Fibroblast of mammary gland (primary cell): Measurements from ENCODE around the gene GORAB.

Experiments
- DNase-seq: peaks from one replicate; pipeline ENCODE4 v3.0.0-alpha.2; 2010; ENCODE audit warnings: low read depth
- H3K4me3 ChIP-seq: 2 replicates; pipeline ENCODE4 v1.5.1; 2011; ENCODE audit warnings: low read depth, mild to moderate bottlenecking, low read length, moderate library complexity; ENCODE audit not compliant: control insufficient read depth
- TF ChIP-seq, protein P1 (sequence below): conservative IDR thresholded peaks from 2 replicates; pipeline ENCODE4 v1.5.1; 2011; ENCODE audit warnings: low read depth, low read length, inconsistent platforms; ENCODE audit not compliant: control insufficient read depth, insufficient read depth

Gene GORAB

DNA sequence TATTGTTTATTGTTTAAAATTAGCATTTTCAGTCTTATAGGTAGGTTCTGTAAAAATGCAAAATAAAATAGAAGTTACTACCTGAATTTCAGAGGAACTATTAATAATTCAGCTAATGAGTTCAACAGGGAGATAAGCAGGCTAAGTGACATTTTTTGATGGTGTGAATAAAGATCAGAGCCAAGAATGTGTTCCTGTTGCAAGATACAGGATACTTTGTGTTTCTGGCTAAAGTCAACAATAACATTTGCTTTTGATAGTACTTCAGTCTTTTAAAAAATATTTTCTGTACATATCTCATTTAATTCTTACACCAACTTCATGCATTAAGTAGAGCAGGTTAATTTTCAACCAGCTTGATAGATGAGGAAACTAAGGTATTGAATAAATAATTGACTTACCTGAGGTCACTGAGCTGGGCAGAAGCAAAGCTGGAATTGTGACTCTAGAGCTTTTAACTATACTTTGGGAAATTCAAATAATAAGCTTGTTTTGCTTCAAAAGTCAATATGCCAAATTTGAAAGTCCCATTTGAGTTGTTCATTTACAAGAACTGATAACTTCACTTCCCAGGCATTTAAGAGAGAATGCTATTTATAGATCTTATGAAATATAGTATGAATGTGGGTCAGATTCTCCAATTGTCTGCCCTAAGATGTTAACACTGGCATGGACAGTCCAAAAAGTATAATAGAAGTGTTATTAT is 6.0 kb downstream of the GORAB start:
- no peak overlapping the region for H3K4me3 ChIP-seq
- peak; percentile 45 for DNase-seq
- TF ChIP-seq, protein P1, sequence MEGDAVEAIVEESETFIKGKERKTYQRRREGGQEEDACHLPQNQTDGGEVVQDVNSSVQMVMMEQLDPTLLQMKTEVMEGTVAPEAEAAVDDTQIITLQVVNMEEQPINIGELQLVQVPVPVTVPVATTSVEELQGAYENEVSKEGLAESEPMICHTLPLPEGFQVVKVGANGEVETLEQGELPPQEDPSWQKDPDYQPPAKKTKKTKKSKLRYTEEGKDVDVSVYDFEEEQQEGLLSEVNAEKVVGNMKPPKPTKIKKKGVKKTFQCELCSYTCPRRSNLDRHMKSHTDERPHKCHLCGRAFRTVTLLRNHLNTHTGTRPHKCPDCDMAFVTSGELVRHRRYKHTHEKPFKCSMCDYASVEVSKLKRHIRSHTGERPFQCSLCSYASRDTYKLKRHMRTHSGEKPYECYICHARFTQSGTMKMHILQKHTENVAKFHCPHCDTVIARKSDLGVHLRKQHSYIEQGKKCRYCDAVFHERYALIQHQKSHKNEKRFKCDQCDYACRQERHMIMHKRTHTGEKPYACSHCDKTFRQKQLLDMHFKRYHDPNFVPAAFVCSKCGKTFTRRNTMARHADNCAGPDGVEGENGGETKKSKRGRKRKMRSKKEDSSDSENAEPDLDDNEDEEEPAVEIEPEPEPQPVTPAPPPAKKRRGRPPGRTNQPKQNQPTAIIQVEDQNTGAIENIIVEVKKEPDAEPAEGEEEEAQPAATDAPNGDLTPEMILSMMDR = no peak

DNA sequence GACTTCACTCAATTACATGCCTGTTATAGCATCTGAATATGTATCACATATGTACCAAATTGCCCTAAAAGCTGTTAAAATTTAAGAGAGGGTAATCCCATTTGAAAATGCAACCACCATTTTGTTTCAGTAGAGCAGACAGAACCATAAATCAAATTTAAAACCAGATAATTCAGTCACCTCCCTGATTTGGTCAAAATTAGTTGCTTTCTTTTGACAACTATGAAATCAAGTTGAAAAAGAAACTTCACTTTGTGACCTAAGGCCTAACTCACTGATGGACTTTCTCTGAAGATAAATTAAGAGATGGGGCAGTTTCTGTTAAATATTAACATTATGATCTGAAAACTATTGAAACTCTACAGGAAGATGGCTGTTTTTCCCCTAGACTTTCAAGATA is 6.7 kb downstream of the GORAB start:
- TF ChIP-seq, protein P1 = no peak

DNA sequence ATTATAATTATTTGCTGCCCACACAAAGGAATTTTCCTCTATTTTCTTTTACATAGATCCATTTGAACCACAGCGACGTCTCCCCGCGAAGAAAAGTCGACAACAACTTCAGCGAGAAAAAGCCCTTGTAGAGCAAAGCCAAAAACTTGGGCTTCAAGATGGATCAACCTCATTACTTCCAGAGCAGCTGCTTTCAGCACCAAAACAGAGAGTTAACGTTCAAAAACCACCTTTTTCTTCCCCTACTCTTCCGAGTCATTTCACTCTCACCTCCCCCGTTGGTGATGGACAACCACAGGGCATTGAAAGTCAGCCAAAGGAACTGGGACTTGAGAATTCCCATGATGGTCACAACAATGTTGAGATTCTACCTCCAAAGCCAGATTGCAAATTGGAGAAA is 7.2 kb downstream of the GORAB start:
- no peak for DNase-seq
- TF ChIP-seq, protein P1 = no peak
- H3K4me3 ChIP-seq = no peak overlapping the region

More for the DNA sequence above, 6.7 kb downstream of the GORAB start:
- no peak for DNase-seq
- no peak overlapping the region for H3K4me3 ChIP-seq

DNA sequence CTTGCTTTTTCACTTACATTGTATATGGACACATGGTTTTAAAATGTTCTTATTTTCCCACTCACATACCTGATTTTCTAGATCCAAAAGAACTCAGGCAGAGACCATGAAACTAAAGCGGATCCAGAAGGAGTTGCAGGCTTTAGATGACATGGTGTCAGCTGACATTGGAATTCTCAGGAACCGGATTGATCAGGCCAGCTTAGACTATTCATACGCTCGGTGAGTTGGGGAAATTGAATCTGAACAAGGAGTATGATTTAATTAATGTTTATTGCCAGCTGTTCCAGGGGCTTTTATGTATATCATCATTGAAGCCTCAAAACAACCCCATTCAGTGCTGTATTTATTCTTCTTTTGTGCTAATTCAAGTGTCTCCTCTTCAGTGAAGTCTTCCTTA is 12.7 kb downstream of the GORAB start:
- no peak for DNase-seq
- TF ChIP-seq, protein P1 = no peak
- no peak overlapping the region for H3K4me3 ChIP-seq

DNA sequence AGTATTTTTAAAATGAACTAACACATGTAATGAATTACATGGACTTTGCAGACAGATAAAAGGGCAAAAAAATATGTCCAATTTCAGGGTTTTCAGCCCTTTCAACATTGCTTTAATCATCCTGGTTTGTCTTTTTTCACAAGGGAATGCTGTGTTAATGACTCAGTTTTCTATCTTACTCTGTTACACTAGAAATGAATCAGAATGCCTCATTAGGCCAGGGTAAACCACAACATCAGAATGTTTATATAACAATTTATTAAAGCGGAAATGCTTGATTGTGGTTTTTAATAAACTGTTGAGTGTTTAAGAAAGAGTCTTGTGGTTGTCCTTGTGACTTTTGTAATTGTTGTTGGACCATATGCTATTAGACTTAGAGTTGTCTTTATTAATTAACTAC is 13.5 kb downstream of the GORAB start:
- peak; percentile 96 for DNase-seq

DNA sequence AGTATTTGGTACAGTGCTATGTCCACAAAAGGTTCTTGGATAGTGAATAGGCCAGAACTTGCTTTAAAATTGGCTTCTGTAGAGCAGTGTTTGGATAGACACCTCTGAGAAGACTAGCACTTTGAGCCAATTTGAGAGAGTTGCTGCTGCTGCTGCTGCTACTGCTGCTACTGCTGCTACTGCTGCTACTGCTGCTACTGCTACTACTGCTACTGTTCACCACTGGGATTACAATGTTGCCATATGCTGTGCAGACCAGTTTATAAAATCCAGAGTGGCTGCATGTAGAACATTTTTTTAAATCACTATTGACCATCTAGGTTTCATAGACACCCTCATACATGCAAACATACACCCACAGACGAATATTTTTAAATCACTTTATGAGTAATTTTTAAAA is 15.3 kb downstream of the GORAB start:
- H3K4me3 ChIP-seq = no peak overlapping the region
- TF ChIP-seq, protein P1 = no peak
- no peak for DNase-seq

More for the DNA sequence above, 13.5 kb downstream of the GORAB start:
- TF ChIP-seq, protein P1 = no peak
- no peak overlapping the region for H3K4me3 ChIP-seq

DNA sequence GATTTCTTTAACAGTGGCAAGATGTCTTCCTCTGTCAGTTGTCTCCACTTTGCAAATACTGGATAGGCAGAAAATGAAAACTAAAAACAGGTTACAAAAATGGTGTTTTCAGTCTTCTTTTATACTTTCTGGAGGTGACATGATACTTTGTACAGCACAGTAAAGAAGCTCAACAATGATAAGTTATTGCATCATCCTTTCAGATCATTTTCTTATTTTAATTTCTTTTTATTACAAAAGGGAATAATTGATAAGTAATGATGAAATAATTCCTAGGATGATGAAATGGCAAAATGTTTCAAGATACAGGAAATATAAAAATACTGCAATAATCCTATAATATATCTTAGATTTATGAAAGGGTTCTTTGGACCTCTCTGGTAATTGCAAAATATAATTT is 16.5 kb downstream of the GORAB start:
- H3K4me3 ChIP-seq = no peak overlapping the region
- TF ChIP-seq, protein P1 = no peak

More for the DNA sequence above, 16.5 kb downstream of the GORAB start:
- DNase-seq = no peak
